Upper lobe of left lung (tissue), 6 donors: Measurements from ENCODE around the gene BROX. TPM values are rescaled to one million over a fixed set of nuclear protein-coding genes. Genes with fewer than 3 reads are reported as not detected.

Experiments
- ATAC-seq, 2 donors: fragments of 200-7000 bp; cut with Tn5 transposase; one replicate each; pipeline ENCODE4 v1.9.1; 2022; ENCODE audit warnings: mild to moderate bottlenecking in 2 of 2, moderate library complexity in 2 of 2; ENCODE audit not compliant: low FRiP score in 2 of 2
- DNase-seq, 2 donors: peaks; one replicate each; pipeline ENCODE4 v3.0.0-alpha.2; 2019 to 2020
- H3K27ac ChIP-seq, 4 donors: fragments of 200-600 bp; sonication (generic); one replicate each; pipeline ENCODE4 v1.5.1; 2016 to 2019
- H3K27me3 ChIP-seq, 4 donors: fragments of 200-600 bp; sonication (generic); one replicate each; pipeline ENCODE4 v1.5.1; 2017 to 2019
- H3K36me3 ChIP-seq, 4 donors: fragments of 200-600 bp; sonication (generic); one replicate each; pipeline ENCODE4 v1.5.1; 2016 to 2019
- H3K4me1 ChIP-seq, 4 donors: fragments of 200-600 bp; sonication (generic); one replicate each; pipeline ENCODE4 v1.5.1; 2018 to 2019
- H3K4me3 ChIP-seq, 4 donors: fragments of 200-600 bp; sonication (generic); one replicate each; pipeline ENCODE4 v1.5.1; 2017 to 2019; ENCODE audit warnings: mild to moderate bottlenecking in 2 of 4, moderate library complexity in 1 of 4
- H3K9me3 ChIP-seq, 4 donors: fragments of 200-600 bp; sonication (generic); one replicate each; pipeline ENCODE4 v1.5.1; 2018 to 2019
- CTCF ChIP-seq, 6 experiments: fragments of 450-650 bp in 4 of 6; fragments of 200-600 bp in 2 of 6; sonication (generic) in 2 of 6; IDR thresholded peaks; one replicate each; pipeline ENCODE4 v1.5.1; 2016 to 2019; ENCODE audit warnings: antibody characterized with exemption in 6 of 6
- EP300 ChIP-seq, 4 donors: sonication (generic); formaldehyde crosslinking; IDR thresholded peaks; one replicate each; pipeline ENCODE4 v1.5.1; 2017; ENCODE audit warnings: antibody characterized with exemption in 4 of 4, control low read depth in 2 of 4
- POLR2A ChIP-seq, 4 donors: fragments of 450-650 bp; IDR thresholded peaks; one replicate each; pipeline ENCODE4 v1.5.1; 2016 to 2017; ENCODE audit warnings: antibody characterized with exemption in 4 of 4, mild to moderate bottlenecking in 2 of 4
- POLR2AphosphoS5 ChIP-seq, 2 donors: sonication (generic); formaldehyde crosslinking; IDR thresholded peaks; one replicate each; pipeline ENCODE4 v1.5.1; 2017; ENCODE audit warnings: antibody characterized with exemption in 2 of 2
- WGBS, 2 donors: methylation state at CpG; one replicate each; pipeline ENCODE4 v1.1.5; 2017 to 2018; 5-methylcytosine and 5-hydroxymethylcytosine counted together
- total RNA-seq, 6 donors: library from RNA; depleted of rRNA in 4 of 6; stranded (reverse); fragments of >200 nt in 4 of 6; gene quantifications; one replicate each; pipeline versions ENCODE4 v1.1.0 to v1.2.1, GENCODE V29; 2016 to 2021
- donor health status: DM: no; HTN: no; CAD: no; lungs with moderate emphysema.
- donor health status: DM: no; HTN: yes; CAD: no; lungs with severe emphysema.

The BROX gene
- total RNA-seq, 6 donors from 2014 or later: 21.0 to 74.0 (median 41.2) TPM

- Histone ChIP-seq H3K36me3 (no peaks in the 10 kb centered on the region), H3K9me3 (peaks cover 0 to 2% (median 0%) of the 10 kb centered on the region in 4 donors), H3K4me3 (peak overlapping the region in 1 of 4 donors; percentile 82), H3K4me1 (peaks cover 16 to 38% (median 29%) of the 10 kb centered on the region in 4 donors), H3K27ac (peak overlapping the region; percentile 38 to 99 (median 97)), H3K27me3 (no peaks in the 10 kb centered on the region)
- 53 to 66% methylated on average over 5 of the region's 5 CpGs for WGBS, 2 donors
- ATAC-seq (no peak), DNase-seq (no peak)
- TF ChIP-seq EP300 (IDR thresholded peaks at IDR 0.05) (peak in 1 of 4 donors; percentile 83), POLR2A (IDR thresholded peaks at IDR 0.05) (no peak)
Measured at GRCh38 chr1:222709700-222710153, 2.6 kb upstream of the BROX start.

GRCh38 chr1:222711319-222712252 is 778 bp upstream of the BROX start:
- Histone ChIP-seq H3K4me3 (peak overlapping the region; percentile 80 to 93 (median 84)), H3K4me1 (peaks cover 20 to 42% (median 32%) of the 10 kb centered on the region in 4 donors), H3K9me3 (peaks cover 0 to 2% (median 0%) of the 10 kb centered on the region in 4 donors), H3K36me3 (peaks cover 1 to 18% (median 8%) of the 10 kb centered on the region in 4 donors), H3K27ac (peak overlapping the region; percentile 96 to 99 (median 98)), H3K27me3 (no peaks in the 10 kb centered on the region)
- peak; percentile 58 to 80 for DNase-seq
- WGBS, 2 donors: 0 to 1% methylated on average over 34 of the region's 42 CpGs
- ATAC-seq: peak; percentile 42 to 71
- TF ChIP-seq POLR2A (IDR thresholded peaks at IDR 0.05) (peak in 1 of 4 donors; percentile 38), EP300 (IDR thresholded peaks at IDR 0.05) (no peak), POLR2AphosphoS5 (IDR thresholded peaks at IDR 0.05) (peak; percentile 21 to 32), CTCF (IDR thresholded peaks at IDR 0.05) (no peak)

- Histone ChIP-seq H3K27me3 (no peaks in the 10 kb centered on the region), H3K4me3 (peak overlapping the region; percentile 80 to 93 (median 84)), H3K9me3 (peaks cover 0 to 2% (median 0%) of the 10 kb centered on the region in 4 donors), H3K4me1 (peaks cover 20 to 42% (median 32%) of the 10 kb centered on the region in 4 donors), H3K27ac (peak overlapping the region; percentile 96 to 99 (median 98)), H3K36me3 (peaks cover 7 to 35% (median 15%) of the 10 kb centered on the region in 4 donors)
- DNase-seq (peak; percentile 97 to 98), ATAC-seq (peak; percentile 94 to 95)
- 0% methylated on average over 17 to 39 of the region's 39 CpGs for WGBS, 2 donors
- TF ChIP-seq POLR2A (IDR thresholded peaks at IDR 0.05) (peak in 2 of 4 donors; percentile 17 to 74), CTCF (IDR thresholded peaks at IDR 0.05) (peak in 1 of 6 experiments; percentile 8), POLR2AphosphoS5 (IDR thresholded peaks at IDR 0.05) (peak; percentile 88 to 97), EP300 (IDR thresholded peaks at IDR 0.05) (peak in 1 of 4 donors; percentile 66)
Measured at GRCh38 chr1:222713091-222713961, 962 bp downstream of the BROX start.

- Histone ChIP-seq H3K9me3 (peaks cover 0 to 2% (median 0%) of the 10 kb centered on the region in 4 donors), H3K27ac (no peak overlapping the region), H3K27me3 (no peaks in the 10 kb centered on the region), H3K4me1 (peaks cover 5 to 15% (median 9%) of the 10 kb centered on the region in 4 donors), H3K36me3 (peaks cover 21 to 66% (median 36%) of the 10 kb centered on the region in 4 donors), H3K4me3 (no peak overlapping the region)
- TF ChIP-seq CTCF (IDR thresholded peaks at IDR 0.05) (no peak), EP300 (IDR thresholded peaks at IDR 0.05) (no peak), POLR2A (IDR thresholded peaks at IDR 0.05) (no peak), POLR2AphosphoS5 (IDR thresholded peaks at IDR 0.05) (no peak)
- 98 to 100% methylated on average over 2 of the region's 2 CpGs for WGBS, 2 donors
- DNase-seq (no peak), ATAC-seq (no peak)
Measured at GRCh38 chr1:222716393-222716792, 4.0 kb downstream of the BROX start.
